ENCODE measurements around the gene GADL1.

GADL1 gene

GRCh38 chr3:30691944-30692343, 202.5 kb downstream of the GADL1 start:
- DNase-seq: peak; percentile 25 to 43

GRCh38 chr3:30691249-30691880, 203.1 kb downstream of the GADL1 start:
- no peak for DNase-seq

DNA sequence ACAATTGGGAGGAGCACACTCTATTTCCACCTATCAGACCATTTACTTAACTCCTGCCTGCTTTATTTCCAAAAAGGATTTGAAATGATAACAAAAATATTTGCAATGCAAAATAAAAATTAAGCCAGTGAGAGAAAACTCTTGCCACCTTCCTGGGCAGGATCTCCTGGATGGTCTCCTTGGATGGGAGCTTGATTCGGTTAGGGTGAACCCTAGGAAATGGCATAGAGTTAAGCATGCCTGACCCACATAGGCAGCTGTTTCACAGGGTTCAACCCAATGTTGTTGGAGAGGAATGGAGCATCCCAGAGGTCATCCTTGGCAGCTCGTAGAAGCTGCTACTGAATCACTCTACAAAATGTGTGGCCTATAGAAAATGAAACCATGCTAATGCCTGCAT, 204.3 kb downstream of the GADL1 start:
- DNase-seq: no peak

GRCh38 chr3:30688776-30689641, 205.5 kb downstream of the GADL1 start:
- DNase-seq: no peak

DNA sequence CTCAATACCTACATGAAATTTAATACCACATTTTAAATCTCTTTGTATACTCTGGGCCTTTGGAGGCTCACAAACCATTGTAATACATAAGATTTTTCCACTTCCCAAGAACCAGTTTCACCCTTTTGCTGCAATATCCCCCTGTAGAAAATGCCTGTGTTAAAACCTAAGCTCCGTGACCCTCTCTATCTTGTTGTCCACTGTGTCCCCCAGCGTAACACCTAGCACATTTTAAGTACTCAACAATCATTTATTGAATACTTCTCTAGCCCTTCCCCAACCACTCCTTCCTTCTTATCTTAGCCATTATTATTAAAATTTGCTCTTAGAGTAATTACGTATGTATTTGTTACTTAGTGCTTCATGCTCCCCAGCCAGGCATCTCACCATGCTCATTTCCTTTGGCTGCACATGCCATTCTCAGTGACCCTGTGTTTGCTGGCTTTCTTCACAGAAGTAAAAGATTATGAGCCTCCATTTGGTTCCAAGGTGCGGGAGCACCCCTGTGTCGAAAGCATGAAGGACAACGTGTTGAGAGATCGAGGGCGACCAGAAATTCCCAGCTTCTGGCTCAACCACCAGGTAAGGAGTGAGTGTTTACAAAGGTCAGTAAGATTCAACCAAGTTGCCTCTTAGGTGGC, 206.4 kb downstream of the GADL1 start:
- no peak for DNase-seq

DNA sequence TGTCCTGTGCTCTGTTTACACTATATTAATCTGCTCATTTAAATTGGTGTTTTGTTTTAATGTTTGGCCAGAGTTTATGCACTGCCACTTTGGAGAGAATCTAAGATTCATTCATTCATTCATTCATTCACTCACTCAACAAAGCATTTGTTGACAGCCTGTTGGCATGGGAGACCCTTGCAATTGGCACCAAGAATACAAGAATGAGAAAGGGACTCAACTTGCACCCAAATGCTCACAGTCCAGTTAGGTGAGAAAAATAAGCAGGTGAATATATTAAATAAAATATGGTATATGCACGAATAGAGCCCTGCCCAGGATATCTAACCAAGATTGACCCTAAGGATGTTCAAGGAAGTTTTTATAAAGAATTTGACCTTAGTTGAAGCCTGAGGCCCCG, 207.7 kb downstream of the GADL1 start:
- no peak for DNase-seq

GRCh38 chr3:30686176-30686575, 208.3 kb downstream of the GADL1 start:
- no peak for DNase-seq

- DNase-seq: peak in 1 of 2 donors; percentile 21
Measured at GRCh38 chr3:30685267-30685667, 209.2 kb downstream of the GADL1 start.

- DNase-seq: no peak
Measured at GRCh38 chr3:30684356-30684755, 210.1 kb downstream of the GADL1 start.

- DNase-seq: no peak
Measured at GRCh38 chr3:30683769-30684168, 210.7 kb downstream of the GADL1 start.

GRCh38 chr3:30682434-30683155, 211.9 kb downstream of the GADL1 start:
- peak; percentile 40 to 65 for DNase-seq

DNA sequence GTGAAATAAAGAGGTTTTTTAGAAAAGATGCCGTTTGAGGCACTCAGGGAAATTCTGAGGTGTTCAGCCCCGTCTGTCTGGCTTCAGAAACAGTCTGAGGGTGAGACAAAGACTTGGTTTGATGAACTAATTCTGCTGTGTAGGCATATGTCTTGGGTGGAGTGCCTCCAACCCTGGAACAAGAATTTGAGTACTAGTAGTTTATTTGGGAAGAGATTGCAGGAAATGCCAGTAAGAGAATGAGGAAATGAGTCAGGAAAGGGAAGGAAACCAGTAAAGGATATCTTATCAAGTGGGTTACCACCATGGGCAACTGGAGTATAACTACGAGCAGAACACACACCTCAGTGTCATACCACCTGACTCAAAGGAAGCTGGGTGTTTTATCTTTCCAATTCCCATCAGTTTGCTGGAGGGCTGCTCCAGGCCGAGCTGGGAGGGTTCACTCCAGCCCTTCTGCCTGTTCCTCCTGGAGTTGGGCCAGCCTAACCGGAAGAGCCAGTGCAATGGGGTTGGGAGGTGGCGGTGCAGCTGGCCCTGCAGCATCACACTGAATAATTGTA, 212.7 kb downstream of the GADL1 start:
- no peak for DNase-seq

GRCh38 chr3:30680789-30681648, 213.4 kb downstream of the GADL1 start:
- DNase-seq: no peak

GRCh38 chr3:30679045-30679444, 215.4 kb downstream of the GADL1 start:
- DNase-seq: no peak

DNA sequence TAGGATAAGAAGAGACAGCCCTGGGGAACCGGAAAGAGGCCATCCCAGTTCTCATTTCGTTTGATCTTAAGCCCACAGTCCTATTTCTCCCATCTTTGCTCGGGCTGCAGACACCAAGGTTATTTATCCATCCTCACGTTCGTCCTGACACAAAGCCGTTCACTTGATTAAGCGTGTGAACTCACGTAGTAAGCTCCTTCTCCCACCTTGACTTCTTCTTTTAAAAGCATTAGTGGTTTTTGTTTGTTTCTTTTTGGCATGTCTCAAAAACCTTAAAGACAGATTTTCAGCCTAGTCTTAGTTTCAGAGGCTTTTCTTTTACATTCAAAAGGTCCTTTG, 217.1 kb downstream of the GADL1 start:
- no peak for DNase-seq

DNA sequence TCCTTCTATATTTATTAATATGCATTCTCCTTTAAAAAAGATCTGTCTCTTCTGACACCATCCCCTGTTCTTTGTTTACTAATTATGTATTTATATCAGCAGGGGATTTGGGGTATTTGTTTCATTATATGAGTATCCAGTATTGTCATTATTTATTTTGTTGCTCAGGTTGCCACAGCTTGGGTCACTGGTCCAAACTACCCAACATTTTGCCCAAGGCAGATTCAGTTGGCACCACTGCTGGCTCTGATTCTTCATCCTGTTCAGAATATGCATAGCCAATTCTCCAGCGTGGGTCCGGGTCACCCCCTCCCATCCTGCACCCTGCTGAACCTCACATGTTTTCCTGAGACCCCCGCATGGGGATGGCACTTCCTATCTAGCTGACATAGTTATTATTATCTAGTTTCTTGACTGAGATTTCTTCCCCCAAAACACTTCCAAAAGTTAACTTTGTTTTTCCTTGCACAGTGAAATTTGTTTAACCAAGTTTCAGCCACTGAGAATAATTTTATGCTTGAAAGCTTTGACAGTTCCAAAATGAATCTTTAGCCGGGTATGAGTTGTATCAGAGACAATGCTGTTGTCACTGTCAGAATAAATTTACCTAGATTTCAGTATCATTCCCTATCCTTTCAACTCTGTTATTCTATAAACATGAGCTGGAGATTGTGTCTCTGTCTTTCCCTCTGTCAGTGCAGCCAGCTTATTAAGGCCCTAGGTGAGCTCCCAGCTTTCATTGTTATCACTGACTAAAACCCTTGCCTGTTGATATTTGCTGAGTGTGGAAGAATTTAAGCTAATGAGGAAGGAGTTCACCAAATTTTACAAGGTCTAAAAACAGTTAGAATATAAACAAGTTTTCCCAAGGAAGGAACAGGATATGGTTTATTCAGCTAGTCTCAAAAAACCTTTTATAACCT, 217.8 kb downstream of the GADL1 start:
- DNase-seq: no peak
